Right renal pelvis (tissue), 4 donors: ENCODE data around the gene RSPH10B2. TPM values are rescaled to one million over a fixed set of nuclear protein-coding genes. Genes with fewer than 3 reads are reported as not detected.
"Not testable (repeated sequence)": the region's sequence is repeated elsewhere in the genome, so short reads cannot be mapped to it uniquely, and the experiment has no call there.

Experiments used
- DNase-seq, 4 donors: peaks; one replicate each; pipeline ENCODE4 v3.0.0-alpha.2; 2013; ENCODE audit warnings: low read depth in 4 of 4, low spot score in 3 of 4, missing footprints in 1 of 4
- polyA plus RNA-seq, 4 donors: library from polyadenylated mRNA; unstranded; fragments of 120-200 nt; gene quantifications; one replicate each; pipeline ENCODE4 v1.2.1, GENCODE V29; 2013; ENCODE audit not compliant: insufficient read length in 4 of 4

The RSPH10B2 gene
- polyA plus RNA-seq, 4 donors: 1.1 to 1.3 TPM; not detected in 2

- DNase-seq: not testable (repeated sequence)
Observed at GRCh38 chr7:6835521-6835920, 81.6 kb downstream of the RSPH10B2 start.

DNA sequence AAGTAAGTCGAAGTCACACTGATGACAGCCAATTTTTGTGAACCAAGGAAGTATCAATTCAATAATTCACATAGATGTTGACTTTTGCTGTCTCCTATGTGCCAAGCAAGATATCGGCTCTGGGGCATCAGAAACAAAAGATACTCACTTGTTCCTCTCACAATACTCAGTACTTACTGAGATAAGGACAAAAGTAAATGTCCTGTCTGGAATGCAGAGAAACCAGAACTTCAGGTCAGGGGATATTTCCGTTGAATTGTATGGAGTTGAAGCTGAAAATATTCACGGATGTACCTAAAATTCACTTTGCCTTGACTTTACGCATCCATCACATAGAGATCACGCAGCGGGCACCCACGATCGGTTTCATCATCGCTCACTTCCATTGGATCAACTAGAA lies 83.2 kb downstream of the RSPH10B2 start:
- DNase-seq: not testable (repeated sequence)

DNA sequence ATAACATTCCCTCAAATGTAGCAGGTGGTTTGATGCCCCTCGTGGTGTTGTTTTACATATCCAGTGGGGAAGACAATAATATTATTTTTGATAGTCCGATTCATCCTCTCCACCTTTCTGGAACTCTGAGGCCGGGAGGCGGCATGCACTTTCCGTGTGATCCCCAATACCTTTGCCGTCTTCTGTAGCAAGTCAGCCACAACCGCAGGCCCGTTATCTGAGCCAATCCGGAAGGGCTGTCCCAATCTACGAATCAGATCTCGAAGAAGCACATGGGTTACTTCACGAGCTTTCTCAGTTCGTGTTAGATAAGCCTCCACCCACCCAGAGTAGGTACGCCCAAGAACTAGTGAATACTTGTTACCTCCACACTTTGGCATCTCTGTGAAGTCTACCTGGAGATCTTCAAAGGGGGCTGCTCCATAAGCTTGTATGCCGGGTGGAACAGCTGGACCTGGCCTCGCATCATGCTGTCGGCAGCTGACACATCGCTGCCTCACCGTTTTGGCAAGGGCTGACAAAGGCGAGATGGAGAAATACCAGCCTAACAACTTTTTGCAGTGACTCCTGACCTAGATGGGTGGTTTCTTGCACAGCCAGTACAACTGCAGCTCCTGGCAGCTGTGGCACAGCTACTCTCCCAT lies 88.5 kb downstream of the RSPH10B2 start:
- DNase-seq: not testable (repeated sequence)

- DNase-seq: not testable (repeated sequence)
Observed at GRCh38 chr7:6843092-6843491, 89.2 kb downstream of the RSPH10B2 start.

DNA sequence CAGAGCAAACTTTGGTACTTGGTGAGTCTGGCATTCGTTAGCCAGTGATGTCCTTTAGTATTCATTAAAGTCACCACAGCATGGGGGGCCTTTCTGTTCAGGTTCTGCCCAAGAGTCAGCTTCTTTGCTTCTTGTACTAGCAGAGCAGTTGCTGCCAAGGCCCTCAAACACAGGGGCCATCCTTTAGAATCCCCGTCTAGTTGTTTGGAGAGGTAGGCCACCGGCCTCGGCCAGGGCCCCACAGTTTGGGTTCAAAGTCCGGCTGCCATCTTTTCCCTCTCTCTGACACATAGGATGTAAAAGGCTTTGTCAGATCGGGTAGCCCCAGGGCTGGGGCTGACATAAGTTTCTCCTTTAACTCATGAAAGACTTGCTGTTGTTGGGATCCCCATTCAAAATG lies 89.8 kb downstream of the RSPH10B2 start:
- DNase-seq: not testable (repeated sequence)

GRCh38 chr7:6845971-6846449 lies 92.1 kb downstream of the RSPH10B2 start:
- DNase-seq: not testable (repeated sequence)

- not testable (repeated sequence) for DNase-seq
Observed at GRCh38 chr7:6847751-6848150, 93.8 kb downstream of the RSPH10B2 start.

Other genes starting within 250 kb of the RSPH10B2 start
- under 1 TPM; 0.52 to 0.78 (median 0.64) TPM for gene GRID2IP, start 202.6 kb upstream of the RSPH10B2 start, polyA plus RNA-seq
- 10 to 100 TPM; 78.7 to 98.4 (median 89.2) TPM for gene ZDHHC4, start 176.6 kb upstream of the RSPH10B2 start, polyA plus RNA-seq
- gene INTS15, start 164.1 kb upstream of the RSPH10B2 start, polyA plus RNA-seq: 10 to 100 TPM; 31.9 to 38.3 (median 33.3) TPM
- gene ZNF853, start 138.5 kb upstream of the RSPH10B2 start, polyA plus RNA-seq: 10 to 100 TPM; 15.0 to 18.5 (median 15.8) TPM
- 10 to 100 TPM; 36.5 to 39.8 (median 37.6) TPM for gene ZNF316, start 116.8 kb upstream of the RSPH10B2 start, polyA plus RNA-seq
- 10 to 100 TPM; 33.9 to 46.2 (median 44.4) TPM for gene ZNF12, start 47.2 kb upstream of the RSPH10B2 start, polyA plus RNA-seq
- 10 to 100 TPM; 45.7 to 93.4 (median 64.9) TPM for gene CCZ1B, start 72.2 kb downstream of the RSPH10B2 start, polyA plus RNA-seq